Uterus (tissue), 4 donors: Measurements from ENCODE around the gene DOCK3. TPM values are rescaled to one million over a fixed set of nuclear protein-coding genes. Genes with fewer than 3 reads are reported as not detected.

Experiments
- DNase-seq, 2 donors: peaks; one replicate each; pipeline ENCODE4 v3.0.0-alpha.2; 2019 to 2020
- H3K27ac ChIP-seq, 2 donors: fragments of 200-600 bp; sonication (generic); 1 replicate in 1 of 2; 2 replicates in 1 of 2; pipeline ENCODE4 v1.5.1; 2016 to 2018
- H3K27me3 ChIP-seq, 2 donors: fragments of 200-600 bp; sonication (generic); one replicate each; pipeline ENCODE4 v1.5.1; 2018 to 2019; ENCODE audit warnings: control low read depth in 1 of 2
- H3K36me3 ChIP-seq, 2 donors: fragments of 200-600 bp; sonication (generic); one replicate each; pipeline ENCODE4 v1.5.1; 2019; ENCODE audit warnings: control low read depth in 1 of 2
- H3K4me1 ChIP-seq, 2 donors: fragments of 200-600 bp; sonication (generic); one replicate each; pipeline ENCODE4 v1.5.1; 2018 to 2019; ENCODE audit warnings: control low read depth in 1 of 2
- H3K4me3 ChIP-seq, 2 donors: fragments of 200-600 bp; sonication (generic); 1 replicate in 1 of 2; 2 replicates in 1 of 2; pipeline ENCODE4 v1.5.1; 2018 to 2019; ENCODE audit warnings: mild to moderate bottlenecking in 1 of 2
- H3K9me3 ChIP-seq, 2 donors: fragments of 200-600 bp; sonication (generic); one replicate each; pipeline ENCODE4 v1.5.1; 2019; ENCODE audit warnings: control low read depth in 1 of 2
- POLR2A ChIP-seq, 2 donors: fragments of 450-650 bp; IDR thresholded peaks; one replicate each; pipeline ENCODE4 v1.6.1; 2016; ENCODE audit warnings: antibody characterized with exemption in 2 of 2, mild to moderate bottlenecking in 1 of 2, moderate library complexity in 1 of 2
- intact Hi-C: fragments of 100-400 bp; cut with DNase I; formaldehyde crosslinking; loops from one replicate; pipeline ENCODE4 v1.15.1; 2023; ENCODE audit warnings: low total_unique reads
- total RNA-seq, 4 donors: library from RNA; depleted of rRNA in 3 of 4; stranded (reverse); fragments of >200 nt in 3 of 4; gene quantifications; one replicate each; pipeline versions ENCODE4 v1.1.0 to v1.2.4, GENCODE V29; 2014 to 2023
- TF ChIP-seq, protein P1 (sequence below), 4 experiments: fragments of 200-600 bp in 2 of 4; fragments of 450-650 bp in 2 of 4; sonication (generic) in 2 of 4; IDR thresholded peaks; one replicate each; pipeline ENCODE4 v1.5.1; 2016 to 2019; ENCODE audit warnings: antibody characterized with exemption in 4 of 4, mild to moderate bottlenecking in 2 of 4, moderate library complexity in 1 of 4
- donor health status: DM: yes; HTN: yes; CAD: no.

Gene DOCK3
- total RNA-seq, 4 donors from 2014 or later = under 0.01 to 1.6 (median 0.46) TPM

DNA sequence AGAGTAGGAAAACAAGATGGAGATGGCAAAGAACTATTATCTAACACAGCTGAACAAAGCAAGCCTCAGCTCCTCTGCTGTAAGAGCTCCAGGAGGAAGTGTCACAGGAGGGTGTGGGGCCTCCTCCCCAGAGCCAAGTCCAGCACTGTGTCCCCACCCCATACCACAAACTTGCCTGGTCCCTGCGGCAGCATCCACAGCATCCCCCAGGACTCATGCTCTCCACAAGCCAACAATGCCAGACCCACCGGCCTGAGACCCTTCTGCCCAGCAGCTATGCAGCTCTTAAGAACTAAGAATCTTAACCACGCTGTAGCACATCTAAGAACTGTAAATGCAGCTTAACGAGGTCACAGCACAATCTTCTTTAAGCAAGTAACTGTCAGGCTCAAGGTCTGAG lies 725.4 kb downstream of the DOCK3 start:
- TF ChIP-seq POLR2A (IDR thresholded peaks at IDR 0.05) = no peak
- TF ChIP-seq, protein P1, sequence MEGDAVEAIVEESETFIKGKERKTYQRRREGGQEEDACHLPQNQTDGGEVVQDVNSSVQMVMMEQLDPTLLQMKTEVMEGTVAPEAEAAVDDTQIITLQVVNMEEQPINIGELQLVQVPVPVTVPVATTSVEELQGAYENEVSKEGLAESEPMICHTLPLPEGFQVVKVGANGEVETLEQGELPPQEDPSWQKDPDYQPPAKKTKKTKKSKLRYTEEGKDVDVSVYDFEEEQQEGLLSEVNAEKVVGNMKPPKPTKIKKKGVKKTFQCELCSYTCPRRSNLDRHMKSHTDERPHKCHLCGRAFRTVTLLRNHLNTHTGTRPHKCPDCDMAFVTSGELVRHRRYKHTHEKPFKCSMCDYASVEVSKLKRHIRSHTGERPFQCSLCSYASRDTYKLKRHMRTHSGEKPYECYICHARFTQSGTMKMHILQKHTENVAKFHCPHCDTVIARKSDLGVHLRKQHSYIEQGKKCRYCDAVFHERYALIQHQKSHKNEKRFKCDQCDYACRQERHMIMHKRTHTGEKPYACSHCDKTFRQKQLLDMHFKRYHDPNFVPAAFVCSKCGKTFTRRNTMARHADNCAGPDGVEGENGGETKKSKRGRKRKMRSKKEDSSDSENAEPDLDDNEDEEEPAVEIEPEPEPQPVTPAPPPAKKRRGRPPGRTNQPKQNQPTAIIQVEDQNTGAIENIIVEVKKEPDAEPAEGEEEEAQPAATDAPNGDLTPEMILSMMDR (IDR thresholded peaks at IDR 0.05) = no peak
- H3K4me3 ChIP-seq = no peak overlapping the region
- no peak for DNase-seq
- intact Hi-C loops = no loop called here
- no peaks in the 10 kb centered on the region for H3K36me3 ChIP-seq
- no peaks in the 10 kb centered on the region for H3K9me3 ChIP-seq
- no peaks in the 10 kb centered on the region for H3K27me3 ChIP-seq
- H3K27ac ChIP-seq = no peak overlapping the region
- H3K4me1 ChIP-seq = no peaks in the 10 kb centered on the region

DNA sequence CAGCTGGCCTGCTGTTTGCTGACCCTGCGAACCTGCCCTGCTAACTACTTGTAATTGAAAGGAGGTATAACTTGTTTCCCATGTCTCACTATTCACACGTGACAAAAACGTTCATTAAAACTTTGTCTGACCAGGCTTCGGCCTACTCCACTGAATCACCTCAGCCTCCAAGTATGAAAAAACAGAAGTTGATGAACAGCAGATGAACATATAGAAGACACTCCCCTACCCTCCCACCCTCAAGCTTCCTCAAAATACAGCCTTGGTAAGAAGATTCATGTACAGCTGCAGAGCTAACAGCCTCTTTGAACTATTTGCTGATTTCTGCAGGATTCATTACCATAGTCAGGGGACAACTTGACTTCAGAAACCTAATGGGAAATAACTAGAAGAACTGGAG lies 727.0 kb downstream of the DOCK3 start:
- H3K36me3 ChIP-seq = no peaks in the 10 kb centered on the region

DNA sequence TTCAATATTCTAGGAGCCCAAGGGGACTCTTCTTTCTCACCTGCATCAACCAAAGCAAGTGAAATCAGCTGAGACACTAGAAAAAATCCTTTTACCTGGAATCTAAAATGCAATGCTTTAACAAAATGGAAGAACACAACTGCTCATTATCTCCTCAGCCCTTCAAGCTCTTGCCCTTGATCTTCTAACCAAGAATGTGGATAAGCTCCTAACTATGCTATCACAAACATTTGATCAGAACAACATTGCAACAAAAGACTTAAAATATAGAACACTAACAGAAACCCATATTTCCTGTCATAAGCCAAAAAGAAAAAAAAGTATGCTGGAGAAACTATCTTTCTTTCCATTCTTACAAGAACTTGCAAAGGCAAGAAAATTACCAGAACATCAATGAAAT lies 728.9 kb downstream of the DOCK3 start:
- H3K4me1 ChIP-seq = no peaks in the 10 kb centered on the region
- no peak for TF ChIP-seq POLR2A (IDR thresholded peaks at IDR 0.05)
- TF ChIP-seq, protein P1 (IDR thresholded peaks at IDR 0.05) = no peak
- no peaks in the 10 kb centered on the region for H3K36me3 ChIP-seq
- no peak for DNase-seq
- H3K27ac ChIP-seq = no peak overlapping the region
- H3K27me3 ChIP-seq = no peaks in the 10 kb centered on the region
- no peaks in the 10 kb centered on the region for H3K9me3 ChIP-seq
- H3K4me3 ChIP-seq = no peak overlapping the region
- intact Hi-C loops = no loop called here

More for the DNA sequence above, 727.0 kb downstream of the DOCK3 start:
- intact Hi-C loops = no loop called here
- Histone ChIP-seq H3K4me3 (no peak overlapping the region), H3K4me1 (no peaks in the 10 kb centered on the region), H3K27ac (no peak overlapping the region), H3K27me3 (no peaks in the 10 kb centered on the region), H3K9me3 (no peaks in the 10 kb centered on the region)
- DNase-seq = no peak
- no peak for TF ChIP-seq POLR2A (IDR thresholded peaks at IDR 0.05)
- TF ChIP-seq, protein P1 (IDR thresholded peaks at IDR 0.05) = no peak

DNA sequence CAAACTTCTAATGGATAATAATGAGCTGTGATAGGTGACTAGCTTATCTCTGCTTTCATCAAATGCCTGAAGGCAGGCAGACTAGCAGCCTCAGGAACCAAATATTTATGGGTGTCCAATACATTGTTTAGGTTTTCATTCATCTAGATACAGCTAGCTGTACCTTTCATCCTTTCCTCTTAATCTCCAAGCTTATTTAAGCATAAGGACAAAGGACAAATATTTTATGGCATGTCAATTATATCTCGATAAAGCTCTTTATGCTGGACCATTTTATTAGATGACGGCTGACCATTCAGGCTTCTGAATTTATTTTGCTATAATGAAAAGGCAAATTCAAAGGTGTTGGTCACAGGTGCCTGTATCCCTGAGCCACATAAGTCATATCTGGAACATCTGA lies 733.3 kb downstream of the DOCK3 start:
- Histone ChIP-seq H3K27me3 (no peaks in the 10 kb centered on the region), H3K4me3 (no peak overlapping the region), H3K27ac (no peak overlapping the region), H3K4me1 (no peaks in the 10 kb centered on the region), H3K36me3 (no peaks in the 10 kb centered on the region), H3K9me3 (no peaks in the 10 kb centered on the region)
- DNase-seq = no peak
- no peak for TF ChIP-seq POLR2A (IDR thresholded peaks at IDR 0.05)
- TF ChIP-seq, protein P1 (IDR thresholded peaks at IDR 0.05) = no peak
- intact Hi-C loops = no loop called here

- Histone ChIP-seq H3K4me3 (no peak overlapping the region), H3K27me3 (no peaks in the 10 kb centered on the region), H3K4me1 (no peaks in the 10 kb centered on the region), H3K9me3 (no peaks in the 10 kb centered on the region), H3K27ac (no peak overlapping the region), H3K36me3 (no peaks in the 10 kb centered on the region)
- intact Hi-C loops = no loop called here
- DNase-seq = no peak
- TF ChIP-seq POLR2A (IDR thresholded peaks at IDR 0.05) = no peak
Observed at GRCh38 chr3:51408813-51409212, 734.1 kb downstream of the DOCK3 start.

- Histone ChIP-seq H3K36me3 (no peaks in the 10 kb centered on the region), H3K4me3 (no peak overlapping the region)
- no peak for DNase-seq
Observed at GRCh38 chr3:51422211-51422610, 747.5 kb downstream of the DOCK3 start.

More at GRCh38 chr3:51422211-51422610, 747.5 kb downstream of the DOCK3 start:
- intact Hi-C loops = no loop called here
- TF ChIP-seq, protein P1 (IDR thresholded peaks at IDR 0.05) = no peak
- TF ChIP-seq POLR2A (IDR thresholded peaks at IDR 0.05) = no peak
- H3K9me3 ChIP-seq = no peaks in the 10 kb centered on the region
- H3K27ac ChIP-seq = no peak overlapping the region
- no peaks in the 10 kb centered on the region for H3K27me3 ChIP-seq
- no peaks in the 10 kb centered on the region for H3K4me1 ChIP-seq
